Ascending aorta (tissue), 2 donors: ENCODE data around the gene DYSF. TPM values are rescaled to one million over a fixed set of nuclear protein-coding genes. Genes with fewer than 3 reads are reported as not detected.
A peak's percentile ranks its signal among the peaks of the same experiment; 100 is the strongest.

Experiments
- DNase-seq, 2 donors: peaks; one replicate each; pipeline ENCODE4 v3.0.0-alpha.2; 2019; ENCODE audit warnings: low spot score in 2 of 2
- H3K27ac ChIP-seq, 2 donors: fragments of 200-600 bp; sonication (generic); one replicate each; pipeline ENCODE4 v1.5.1; 2016 to 2017; ENCODE audit warnings: mild to moderate bottlenecking in 1 of 2
- H3K27me3 ChIP-seq: fragments of 200-600 bp; sonication (generic); one replicate; pipeline ENCODE4 v1.5.1; 2017
- H3K36me3 ChIP-seq, 2 donors: fragments of 200-600 bp; sonication (generic); one replicate each; pipeline ENCODE4 v1.5.1; 2016
- H3K4me1 ChIP-seq, 2 donors: fragments of 200-600 bp; sonication (generic); one replicate each; pipeline ENCODE4 v1.5.1; 2016 to 2017; ENCODE audit warnings: mild to moderate bottlenecking in 1 of 2
- H3K4me3 ChIP-seq, 2 donors: fragments of 200-600 bp; sonication (generic); one replicate each; pipeline ENCODE4 v1.5.1; 2016 to 2017; ENCODE audit warnings: mild to moderate bottlenecking in 1 of 2
- H3K9me3 ChIP-seq, 2 donors: fragments of 200-600 bp; sonication (generic); one replicate each; pipeline ENCODE4 v1.5.1; 2016
- CTCF ChIP-seq, 3 experiments: fragments of 200-600 bp in 2 of 3; fragments of 450-650 bp in 1 of 3; sonication (generic) in 2 of 3; IDR thresholded peaks; one replicate each; pipeline ENCODE4 v1.5.1; 2016 to 2019; ENCODE audit warnings: antibody characterized with exemption in 3 of 3, mild to moderate bottlenecking in 1 of 3, moderate library complexity in 1 of 3
- intact Hi-C: fragments of 100-400 bp; cut with DNase I; formaldehyde crosslinking; loops from one replicate; pipeline ENCODE4 v1.15.1; 2023
- total RNA-seq: library from RNA; depleted of rRNA; stranded (reverse); fragments of >200 nt; gene quantifications from one replicate; pipeline ENCODE4 v1.1.0, GENCODE V29; 2016

Gene DYSF
- total RNA-seq, 1 donor from 2014 or later, result 58.3 TPM

DNA sequence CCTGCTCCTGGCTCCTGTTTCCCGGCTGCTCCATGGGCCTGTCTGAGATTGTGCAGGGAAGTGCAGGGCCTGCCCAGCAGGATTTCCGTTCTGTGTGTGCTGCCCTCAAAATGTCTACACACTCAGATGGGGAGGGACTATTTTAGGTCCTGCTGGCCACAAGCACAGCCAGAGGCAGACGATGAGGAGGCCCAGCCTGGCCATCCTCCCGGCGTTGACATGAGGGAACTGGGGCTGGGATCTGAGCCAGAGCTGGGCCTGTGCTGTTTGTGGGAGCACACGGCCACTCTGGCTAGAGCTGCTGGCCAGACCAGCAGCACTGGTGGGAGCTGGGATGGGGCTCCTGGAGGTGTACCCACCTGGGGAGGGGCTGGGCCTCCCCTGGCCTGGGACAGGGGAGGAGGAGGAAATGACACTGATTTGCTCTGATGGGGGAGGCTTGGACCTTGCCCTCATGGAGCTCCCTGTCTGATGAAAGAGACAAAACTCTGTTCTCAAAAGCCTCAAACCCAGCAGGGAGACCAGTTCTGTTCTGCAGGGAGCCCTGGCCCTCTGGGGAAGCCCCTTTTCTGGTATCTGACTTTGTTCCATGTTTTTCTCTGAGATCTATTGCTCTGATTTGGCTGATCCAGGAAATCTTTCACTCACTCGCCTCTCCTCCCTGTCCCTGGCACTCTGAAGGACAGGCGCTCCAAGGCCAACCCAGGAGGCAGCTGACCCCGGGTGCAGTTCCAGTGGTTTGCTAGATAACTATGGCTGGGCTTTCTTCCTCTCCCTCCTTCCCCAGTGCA is 161.8 kb downstream of the DYSF start:
- peak; percentile 46 to 89 for DNase-seq
- no peak for TF ChIP-seq CTCF (IDR thresholded peaks at IDR 0.05)
- H3K4me3 ChIP-seq, result no peak overlapping the region
- intact Hi-C loops, result loop anchor here (2.0 to 5.0 kb wide), 4 partner anchors 66 to 267 kb away; no protein-coding TSS in a partner anchor
- no peaks in the 10 kb centered on the region for H3K9me3 ChIP-seq
- H3K27me3 ChIP-seq, result no peaks in the 10 kb centered on the region
- H3K36me3 ChIP-seq, result no peaks in the 10 kb centered on the region
- peak overlapping the region; percentile 84 to 87 for H3K27ac ChIP-seq
- peaks cover 0 to 27% of the 10 kb centered on the region in 2 donors for H3K4me1 ChIP-seq

DNA sequence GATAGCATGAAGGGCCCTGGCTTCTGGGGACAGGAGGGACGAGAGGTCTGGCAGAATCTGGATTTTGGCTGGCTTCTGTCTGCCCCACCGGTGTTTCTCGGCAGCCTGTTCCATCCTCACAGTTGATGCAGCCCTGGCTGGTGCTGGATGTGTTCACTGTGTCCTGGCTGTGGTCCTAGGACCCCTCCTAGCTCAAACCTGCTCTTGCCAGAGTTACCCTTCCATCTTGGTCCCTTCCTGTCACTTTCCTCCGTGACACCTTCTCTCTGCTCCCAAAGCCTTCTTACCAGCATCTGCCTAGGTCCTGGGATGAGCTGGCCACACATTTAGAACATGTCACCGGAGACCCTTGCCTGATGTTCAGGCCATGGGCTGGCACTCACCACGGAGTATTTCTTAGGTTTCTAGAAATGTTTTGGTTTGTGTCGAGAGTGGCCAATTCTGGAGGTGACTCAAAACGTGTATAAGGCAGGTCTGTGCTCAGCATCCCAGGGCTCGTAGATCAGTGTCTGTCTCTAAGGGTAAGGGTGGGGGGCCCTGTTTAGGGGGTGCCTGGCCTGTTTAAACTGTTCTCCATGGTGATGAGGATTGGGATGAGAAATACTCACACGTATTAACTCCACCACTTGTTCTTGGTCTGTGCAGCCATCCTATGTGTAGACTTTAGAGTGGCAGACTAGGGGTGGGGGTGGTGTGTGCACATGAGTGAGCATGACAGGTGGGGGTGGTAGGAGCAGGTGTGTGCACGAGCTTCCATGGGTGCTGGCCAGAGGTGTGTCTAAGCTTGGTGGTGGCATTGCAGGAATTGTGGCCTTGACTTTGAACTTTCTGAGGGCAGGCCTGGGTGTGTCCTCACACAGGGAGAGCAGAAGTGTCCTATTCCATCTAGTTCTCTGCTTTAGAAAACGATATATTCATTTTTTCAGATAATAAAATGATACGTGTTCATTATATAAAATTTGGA is 162.7 kb downstream of the DYSF start:
- H3K36me3 ChIP-seq, result no peaks in the 10 kb centered on the region
- peaks cover 0 to 27% of the 10 kb centered on the region in 2 donors for H3K4me1 ChIP-seq
- H3K4me3 ChIP-seq, result no peak overlapping the region
- no peaks in the 10 kb centered on the region for H3K27me3 ChIP-seq
- intact Hi-C loops, result loop anchor here (2.0 to 5.0 kb wide), 3 partner anchors 67 to 266 kb away; no protein-coding TSS in a partner anchor
- H3K9me3 ChIP-seq, result no peaks in the 10 kb centered on the region
- peak overlapping the region; percentile 84 to 87 for H3K27ac ChIP-seq
- DNase-seq, result peak in 1 of 2 donors; percentile 42
- no peak for TF ChIP-seq CTCF (IDR thresholded peaks at IDR 0.05)

DNA sequence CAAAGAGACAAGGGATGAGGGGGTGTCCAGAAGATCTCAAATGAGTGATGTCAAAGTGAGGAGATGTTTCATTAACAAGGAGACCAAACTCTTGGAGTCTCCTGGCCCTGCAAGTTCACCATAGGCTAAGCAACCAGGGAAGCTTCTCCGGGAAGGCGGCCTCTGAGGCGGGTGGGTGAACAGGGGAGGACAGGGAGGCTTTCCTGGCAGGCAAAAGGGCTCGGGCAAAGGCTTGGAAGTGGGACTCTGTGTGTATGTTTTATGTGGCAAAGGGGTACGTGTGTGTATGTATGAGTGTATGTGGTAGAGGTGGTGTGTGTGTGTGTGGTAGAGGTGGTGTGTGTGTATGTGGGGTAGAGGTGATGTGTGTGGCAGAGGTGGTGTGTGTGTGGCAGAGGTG is 163.9 kb downstream of the DYSF start:
- H3K27me3 ChIP-seq, result no peaks in the 10 kb centered on the region
- intact Hi-C loops, result loop anchor here (5.0 kb wide), 2 partner anchors 100 to 265 kb away; no protein-coding TSS in a partner anchor
- peaks cover 0 to 27% of the 10 kb centered on the region in 2 donors for H3K4me1 ChIP-seq
- no peaks in the 10 kb centered on the region for H3K36me3 ChIP-seq
- no peaks in the 10 kb centered on the region for H3K9me3 ChIP-seq
- H3K4me3 ChIP-seq, result no peak overlapping the region
- TF ChIP-seq CTCF (IDR thresholded peaks at IDR 0.05), result no peak
- peak in 1 of 2 donors; percentile 47 for DNase-seq
- H3K27ac ChIP-seq, result no peak overlapping the region

- intact Hi-C loops, result loop anchor here (5.0 kb wide), 2 partner anchors 99 to 264 kb away; no protein-coding TSS in a partner anchor
- Histone ChIP-seq H3K9me3 (no peaks in the 10 kb centered on the region), H3K27me3 (no peaks in the 10 kb centered on the region), H3K36me3 (no peaks in the 10 kb centered on the region), H3K4me1 (peaks cover 0 to 27% of the 10 kb centered on the region in 2 donors), H3K4me3 (no peak overlapping the region), H3K27ac (peak overlapping the region; percentile 86 to 89)
- TF ChIP-seq CTCF (IDR thresholded peaks at IDR 0.05), result peak; percentile 20 to 46 (median 29)
- peak in 1 of 2 donors; percentile 69 for DNase-seq
Measured at GRCh38 chr2:71618327-71619113, 165.2 kb downstream of the DYSF start.
